HG03439 (cell line): ENCODE results near the gene BLVRB.
"Not testable (repeated sequence)": the region's sequence is repeated elsewhere in the genome, so short reads cannot be mapped to it uniquely, and the experiment has no call there.

Experiments used
- ATAC-seq: cut with Tn5 transposase; IDR thresholded peaks from one replicate; pipeline ENCODE4 v1.9.1; 2021; ENCODE audit warnings: mild to moderate bottlenecking, moderate library complexity; ENCODE audit not compliant: unreplicated experiment

The BLVRB gene

GRCh38 chr19:40465557-40466218 is at the start of gene BLVRB:
TSS of gene BLVRB (minus strand) at chr19:40465745. CDS start at chr19:40465688, 57 bp downstream.
- peak; percentile 82 for ATAC-seq

GRCh38 chr19:40513741-40514315 is 48.3 kb upstream of the BLVRB start:
- no peak for ATAC-seq

- no peak for ATAC-seq
These were observed 47.8 kb upstream of the BLVRB start for GRCh38 chr19:40513345-40513678.

GRCh38 chr19:40512473-40513344 is 47.2 kb upstream of the BLVRB start:
- ATAC-seq: no peak

GRCh38 chr19:40512110-40512472 is 46.5 kb upstream of the BLVRB start:
- ATAC-seq: no peak

GRCh38 chr19:40511487-40511886 is 45.9 kb upstream of the BLVRB start:
- ATAC-seq: no peak

GRCh38 chr19:40510526-40511115 is 45.1 kb upstream of the BLVRB start:
- no peak for ATAC-seq

GRCh38 chr19:40508739-40509260 is 43.3 kb upstream of the BLVRB start:
- no peak for ATAC-seq

- no peak for ATAC-seq
These were observed 42.3 kb upstream of the BLVRB start for GRCh38 chr19:40507892-40508291.

GRCh38 chr19:40506099-40506498 is 40.6 kb upstream of the BLVRB start:
- no peak for ATAC-seq

- ATAC-seq: no peak
These were observed 37.8 kb upstream of the BLVRB start for GRCh38 chr19:40503320-40503695.

GRCh38 chr19:40502647-40503319 is 37.2 kb upstream of the BLVRB start:
- ATAC-seq: no peak

- no peak for ATAC-seq
These were observed 36.5 kb upstream of the BLVRB start for GRCh38 chr19:40502081-40502480.

GRCh38 chr19:40501599-40501998 is 36.1 kb upstream of the BLVRB start:
- no peak for ATAC-seq

- not testable (repeated sequence) for ATAC-seq
These were observed 35.4 kb upstream of the BLVRB start for GRCh38 chr19:40500678-40501530.

- no peak for ATAC-seq
These were observed 33.8 kb upstream of the BLVRB start for GRCh38 chr19:40499320-40499719.

- ATAC-seq: no peak
These were observed 31.7 kb upstream of the BLVRB start for GRCh38 chr19:40497214-40497613.

- ATAC-seq: no peak
These were observed 28.8 kb upstream of the BLVRB start for GRCh38 chr19:40494191-40494838.

- no peak for ATAC-seq
These were observed 28.2 kb upstream of the BLVRB start for GRCh38 chr19:40493778-40494177.
